Measurements from ENCODE around the gene HSPA9.

GRCh38 chr5:138517437-138517836 lies 57.8 kb downstream of the HSPA9 start:
- TF ChIP-seq, protein P1, sequence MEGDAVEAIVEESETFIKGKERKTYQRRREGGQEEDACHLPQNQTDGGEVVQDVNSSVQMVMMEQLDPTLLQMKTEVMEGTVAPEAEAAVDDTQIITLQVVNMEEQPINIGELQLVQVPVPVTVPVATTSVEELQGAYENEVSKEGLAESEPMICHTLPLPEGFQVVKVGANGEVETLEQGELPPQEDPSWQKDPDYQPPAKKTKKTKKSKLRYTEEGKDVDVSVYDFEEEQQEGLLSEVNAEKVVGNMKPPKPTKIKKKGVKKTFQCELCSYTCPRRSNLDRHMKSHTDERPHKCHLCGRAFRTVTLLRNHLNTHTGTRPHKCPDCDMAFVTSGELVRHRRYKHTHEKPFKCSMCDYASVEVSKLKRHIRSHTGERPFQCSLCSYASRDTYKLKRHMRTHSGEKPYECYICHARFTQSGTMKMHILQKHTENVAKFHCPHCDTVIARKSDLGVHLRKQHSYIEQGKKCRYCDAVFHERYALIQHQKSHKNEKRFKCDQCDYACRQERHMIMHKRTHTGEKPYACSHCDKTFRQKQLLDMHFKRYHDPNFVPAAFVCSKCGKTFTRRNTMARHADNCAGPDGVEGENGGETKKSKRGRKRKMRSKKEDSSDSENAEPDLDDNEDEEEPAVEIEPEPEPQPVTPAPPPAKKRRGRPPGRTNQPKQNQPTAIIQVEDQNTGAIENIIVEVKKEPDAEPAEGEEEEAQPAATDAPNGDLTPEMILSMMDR (IDR thresholded peaks at IDR 0.05; ENCODE audit: low read depth, low read length): no peak
- no peak for TF ChIP-seq POLR2A (IDR thresholded peaks at IDR 0.05; ENCODE audit: extremely low read depth, insufficient read length)
- TF ChIP-seq, protein P2, sequence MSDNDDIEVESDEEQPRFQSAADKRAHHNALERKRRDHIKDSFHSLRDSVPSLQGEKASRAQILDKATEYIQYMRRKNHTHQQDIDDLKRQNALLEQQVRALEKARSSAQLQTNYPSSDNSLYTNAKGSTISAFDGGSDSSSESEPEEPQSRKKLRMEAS (IDR thresholded peaks at IDR 0.05; ENCODE audit: low read depth, low read length): no peak
